HL-60 (cell line): Measurements from ENCODE around the gene IKBKG.

ENCODE experiments used
- GABPA ChIP-seq: IDR thresholded peaks from 2 replicates; pipeline ENCODE4 v1.6.1; 2012; ENCODE audit warnings: low read depth
- POLR2AphosphoS5 ChIP-seq: IDR thresholded peaks from 2 replicates; pipeline ENCODE4 v1.6.1; 2012; ENCODE audit warnings: low read depth
- SPI1 ChIP-seq: IDR thresholded peaks from 2 replicates; pipeline ENCODE4 v1.6.1; 2012; ENCODE audit warnings: low read depth, mild to moderate bottlenecking, borderline replicate concordance
- TF ChIP-seq, protein P1 (sequence below): IDR thresholded peaks from one replicate; pipeline ENCODE4 v1.5.1; 2011; ENCODE audit warnings: low read length, control low read depth, inconsistent platforms; ENCODE audit not compliant: insufficient read depth
- TF ChIP-seq, protein P2 (sequence below): IDR thresholded peaks from 2 replicates; pipeline ENCODE4 v1.6.1; 2012; ENCODE audit warnings: low read depth; ENCODE audit not compliant: insufficient replicate concordance

DNA sequence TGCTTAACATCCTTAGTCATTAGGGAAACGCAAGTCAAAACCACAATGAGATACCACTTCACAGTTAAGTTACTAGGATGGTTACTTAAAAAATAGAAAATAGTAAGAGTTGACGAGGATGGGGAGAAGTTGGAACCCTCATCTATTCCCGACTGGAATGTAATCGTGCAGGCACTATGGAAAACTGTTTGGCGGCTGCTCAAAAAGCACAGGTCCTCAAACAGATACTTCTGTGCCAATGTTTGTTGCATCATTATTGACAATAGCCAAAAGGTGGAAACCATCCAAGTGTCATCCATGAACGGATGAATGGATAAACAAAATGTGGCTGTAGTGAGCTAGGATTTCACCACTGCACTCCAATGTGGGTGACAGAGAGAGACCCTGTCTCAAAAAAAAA lies 60.0 kb downstream of the IKBKG start:
- TF ChIP-seq, protein P1, sequence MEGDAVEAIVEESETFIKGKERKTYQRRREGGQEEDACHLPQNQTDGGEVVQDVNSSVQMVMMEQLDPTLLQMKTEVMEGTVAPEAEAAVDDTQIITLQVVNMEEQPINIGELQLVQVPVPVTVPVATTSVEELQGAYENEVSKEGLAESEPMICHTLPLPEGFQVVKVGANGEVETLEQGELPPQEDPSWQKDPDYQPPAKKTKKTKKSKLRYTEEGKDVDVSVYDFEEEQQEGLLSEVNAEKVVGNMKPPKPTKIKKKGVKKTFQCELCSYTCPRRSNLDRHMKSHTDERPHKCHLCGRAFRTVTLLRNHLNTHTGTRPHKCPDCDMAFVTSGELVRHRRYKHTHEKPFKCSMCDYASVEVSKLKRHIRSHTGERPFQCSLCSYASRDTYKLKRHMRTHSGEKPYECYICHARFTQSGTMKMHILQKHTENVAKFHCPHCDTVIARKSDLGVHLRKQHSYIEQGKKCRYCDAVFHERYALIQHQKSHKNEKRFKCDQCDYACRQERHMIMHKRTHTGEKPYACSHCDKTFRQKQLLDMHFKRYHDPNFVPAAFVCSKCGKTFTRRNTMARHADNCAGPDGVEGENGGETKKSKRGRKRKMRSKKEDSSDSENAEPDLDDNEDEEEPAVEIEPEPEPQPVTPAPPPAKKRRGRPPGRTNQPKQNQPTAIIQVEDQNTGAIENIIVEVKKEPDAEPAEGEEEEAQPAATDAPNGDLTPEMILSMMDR: no peak
- TF ChIP-seq POLR2AphosphoS5 (no peak), SPI1 (no peak), GABPA (no peak)
- TF ChIP-seq, protein P2, sequence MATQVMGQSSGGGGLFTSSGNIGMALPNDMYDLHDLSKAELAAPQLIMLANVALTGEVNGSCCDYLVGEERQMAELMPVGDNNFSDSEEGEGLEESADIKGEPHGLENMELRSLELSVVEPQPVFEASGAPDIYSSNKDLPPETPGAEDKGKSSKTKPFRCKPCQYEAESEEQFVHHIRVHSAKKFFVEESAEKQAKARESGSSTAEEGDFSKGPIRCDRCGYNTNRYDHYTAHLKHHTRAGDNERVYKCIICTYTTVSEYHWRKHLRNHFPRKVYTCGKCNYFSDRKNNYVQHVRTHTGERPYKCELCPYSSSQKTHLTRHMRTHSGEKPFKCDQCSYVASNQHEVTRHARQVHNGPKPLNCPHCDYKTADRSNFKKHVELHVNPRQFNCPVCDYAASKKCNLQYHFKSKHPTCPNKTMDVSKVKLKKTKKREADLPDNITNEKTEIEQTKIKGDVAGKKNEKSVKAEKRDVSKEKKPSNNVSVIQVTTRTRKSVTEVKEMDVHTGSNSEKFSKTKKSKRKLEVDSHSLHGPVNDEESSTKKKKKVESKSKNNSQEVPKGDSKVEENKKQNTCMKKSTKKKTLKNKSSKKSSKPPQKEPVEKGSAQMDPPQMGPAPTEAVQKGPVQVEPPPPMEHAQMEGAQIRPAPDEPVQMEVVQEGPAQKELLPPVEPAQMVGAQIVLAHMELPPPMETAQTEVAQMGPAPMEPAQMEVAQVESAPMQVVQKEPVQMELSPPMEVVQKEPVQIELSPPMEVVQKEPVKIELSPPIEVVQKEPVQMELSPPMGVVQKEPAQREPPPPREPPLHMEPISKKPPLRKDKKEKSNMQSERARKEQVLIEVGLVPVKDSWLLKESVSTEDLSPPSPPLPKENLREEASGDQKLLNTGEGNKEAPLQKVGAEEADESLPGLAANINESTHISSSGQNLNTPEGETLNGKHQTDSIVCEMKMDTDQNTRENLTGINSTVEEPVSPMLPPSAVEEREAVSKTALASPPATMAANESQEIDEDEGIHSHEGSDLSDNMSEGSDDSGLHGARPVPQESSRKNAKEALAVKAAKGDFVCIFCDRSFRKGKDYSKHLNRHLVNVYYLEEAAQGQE: no peak
